ENCODE data around the gene TNFRSF21.

TNFRSF21 gene

DNA sequence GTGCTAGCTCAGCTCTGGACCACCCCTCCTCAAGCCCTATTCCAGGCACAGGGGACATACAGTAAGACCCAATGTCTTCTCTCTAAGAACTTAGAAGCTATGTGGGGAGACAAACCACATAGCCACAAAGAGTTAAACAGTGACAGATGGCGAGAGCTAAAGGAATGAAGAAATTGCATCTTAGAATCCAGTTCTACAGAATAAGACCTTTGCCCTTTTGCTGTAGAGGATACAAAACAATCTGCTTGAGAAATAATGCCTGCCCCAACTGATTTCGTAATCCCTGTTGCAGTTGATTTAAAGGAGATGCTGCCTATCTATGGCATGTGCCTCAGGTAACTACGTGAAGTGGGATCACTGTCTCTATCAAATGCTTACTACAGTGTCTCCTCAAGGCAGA, 31.2 kb downstream of the TNFRSF21 start:
- Histone ChIP-seq H3K9me2 (replicated peaks; ENCODE audit: insufficient read depth, low read length) (no peaks in the 10 kb centered on the region), H3K4me3 (ENCODE audit: low read length) (no peak overlapping the region), H3K36me3 (replicated peaks; ENCODE audit: insufficient read depth, low read length) (no peaks in the 10 kb centered on the region), H3K79me2 (ENCODE audit: low read length) (no peaks in the 10 kb centered on the region), H3K9ac (ENCODE audit: low read length) (no peak overlapping the region), H3K4me2 (ENCODE audit: low read depth, low read length) (no peak overlapping the region), H3K27ac (ENCODE audit: low read length) (no peak overlapping the region), H2AFZ (ENCODE audit: low read length) (no peak overlapping the region), H4K20me1 (ENCODE audit: insufficient read depth, low read length) (no peaks in the 10 kb centered on the region), H3K27me3 (replicated peaks; ENCODE audit: insufficient read depth, low read length) (no peaks in the 10 kb centered on the region), H3K4me1 (ENCODE audit: low read length) (no peaks in the 10 kb centered on the region), H3F3A (ENCODE audit: insufficient read depth, low read length) (no peaks in the 10 kb centered on the region), H3K9me3 (replicated peaks; ENCODE audit: insufficient read depth, low read length) (no peaks in the 10 kb centered on the region)
- TF ChIP-seq EZH2 (optimal IDR thresholded peaks at IDR 0.05; ENCODE audit: low read depth, low read length) (no peak), EZH2phosphoT487 (IDR thresholded peaks at IDR 0.05; ENCODE audit: low read length) (no peak)
- TF ChIP-seq, protein P1, sequence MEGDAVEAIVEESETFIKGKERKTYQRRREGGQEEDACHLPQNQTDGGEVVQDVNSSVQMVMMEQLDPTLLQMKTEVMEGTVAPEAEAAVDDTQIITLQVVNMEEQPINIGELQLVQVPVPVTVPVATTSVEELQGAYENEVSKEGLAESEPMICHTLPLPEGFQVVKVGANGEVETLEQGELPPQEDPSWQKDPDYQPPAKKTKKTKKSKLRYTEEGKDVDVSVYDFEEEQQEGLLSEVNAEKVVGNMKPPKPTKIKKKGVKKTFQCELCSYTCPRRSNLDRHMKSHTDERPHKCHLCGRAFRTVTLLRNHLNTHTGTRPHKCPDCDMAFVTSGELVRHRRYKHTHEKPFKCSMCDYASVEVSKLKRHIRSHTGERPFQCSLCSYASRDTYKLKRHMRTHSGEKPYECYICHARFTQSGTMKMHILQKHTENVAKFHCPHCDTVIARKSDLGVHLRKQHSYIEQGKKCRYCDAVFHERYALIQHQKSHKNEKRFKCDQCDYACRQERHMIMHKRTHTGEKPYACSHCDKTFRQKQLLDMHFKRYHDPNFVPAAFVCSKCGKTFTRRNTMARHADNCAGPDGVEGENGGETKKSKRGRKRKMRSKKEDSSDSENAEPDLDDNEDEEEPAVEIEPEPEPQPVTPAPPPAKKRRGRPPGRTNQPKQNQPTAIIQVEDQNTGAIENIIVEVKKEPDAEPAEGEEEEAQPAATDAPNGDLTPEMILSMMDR (IDR thresholded peaks at IDR 0.05; ENCODE audit: low read length) = no peak
- no peak for DNase-seq

DNA sequence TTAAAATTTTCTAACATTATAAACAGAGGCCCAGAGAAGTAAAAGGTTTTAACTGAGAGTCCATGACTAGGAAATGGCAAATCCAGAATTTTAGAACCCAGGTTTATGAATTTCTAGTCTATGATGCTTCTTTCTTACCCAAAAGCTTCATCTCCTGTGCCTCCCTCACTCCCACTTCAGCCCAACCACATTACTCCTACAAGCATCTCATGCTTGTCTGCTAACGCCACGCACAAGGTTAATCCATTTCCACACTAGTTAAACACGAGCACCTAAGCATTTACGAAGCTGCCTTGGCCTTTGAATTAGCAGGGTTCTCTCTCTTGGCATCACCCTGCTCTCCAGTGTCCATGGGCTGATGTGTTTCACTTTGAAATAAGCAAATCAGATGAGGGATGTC, 32.0 kb downstream of the TNFRSF21 start:
- H3K4me1 ChIP-seq (ENCODE audit: low read length) = no peaks in the 10 kb centered on the region
- H3K9me2 ChIP-seq (replicated peaks; ENCODE audit: insufficient read depth, low read length) = no peaks in the 10 kb centered on the region
- no peaks in the 10 kb centered on the region for H4K20me1 ChIP-seq (ENCODE audit: insufficient read depth, low read length)
- DNase-seq = no peak
- no peaks in the 10 kb centered on the region for H3K9me3 ChIP-seq (replicated peaks; ENCODE audit: insufficient read depth, low read length)
- no peak overlapping the region for H2AFZ ChIP-seq (ENCODE audit: low read length)
- H3K4me3 ChIP-seq (ENCODE audit: low read length) = no peak overlapping the region
- no peaks in the 10 kb centered on the region for H3K79me2 ChIP-seq (ENCODE audit: low read length)
- no peak for TF ChIP-seq EZH2phosphoT487 (IDR thresholded peaks at IDR 0.05; ENCODE audit: low read length)
- TF ChIP-seq, protein P1 (IDR thresholded peaks at IDR 0.05; ENCODE audit: low read length) = no peak
- TF ChIP-seq EZH2 (optimal IDR thresholded peaks at IDR 0.05; ENCODE audit: low read depth, low read length) = no peak
- no peak overlapping the region for H3K27ac ChIP-seq (ENCODE audit: low read length)
- H3K9ac ChIP-seq (ENCODE audit: low read length) = no peak overlapping the region
- H3F3A ChIP-seq (ENCODE audit: insufficient read depth, low read length) = no peaks in the 10 kb centered on the region
- no peaks in the 10 kb centered on the region for H3K36me3 ChIP-seq (replicated peaks; ENCODE audit: insufficient read depth, low read length)
- H3K4me2 ChIP-seq (ENCODE audit: low read depth, low read length) = no peak overlapping the region
- H3K27me3 ChIP-seq (replicated peaks; ENCODE audit: insufficient read depth, low read length) = no peaks in the 10 kb centered on the region

DNA sequence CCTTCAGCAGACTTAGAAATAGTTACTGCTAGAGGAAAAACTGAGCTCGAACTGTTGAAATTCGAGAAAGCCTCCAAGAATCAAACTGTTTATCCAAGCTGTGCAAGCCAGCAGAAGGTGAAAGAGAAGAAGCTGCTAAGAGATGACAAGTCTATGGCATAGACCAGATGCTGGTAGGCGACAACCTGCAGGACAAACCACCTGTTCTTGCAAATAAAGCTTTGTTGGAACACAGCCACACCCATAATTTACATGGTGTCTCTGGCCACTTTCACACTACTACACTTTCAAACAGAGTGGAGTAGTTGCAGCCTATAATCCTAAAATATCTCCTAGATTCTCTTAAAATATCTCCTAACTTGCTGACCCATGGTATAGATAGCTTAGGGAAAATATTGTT, 33.3 kb downstream of the TNFRSF21 start:
- Histone ChIP-seq H3K9ac (ENCODE audit: low read length) (no peak overlapping the region), H4K20me1 (ENCODE audit: insufficient read depth, low read length) (no peaks in the 10 kb centered on the region), H3K4me3 (ENCODE audit: low read length) (no peak overlapping the region), H3F3A (ENCODE audit: insufficient read depth, low read length) (no peaks in the 10 kb centered on the region), H3K9me3 (replicated peaks; ENCODE audit: insufficient read depth, low read length) (no peaks in the 10 kb centered on the region), H3K36me3 (replicated peaks; ENCODE audit: insufficient read depth, low read length) (no peaks in the 10 kb centered on the region), H3K27me3 (replicated peaks; ENCODE audit: insufficient read depth, low read length) (no peaks in the 10 kb centered on the region), H3K9me2 (replicated peaks; ENCODE audit: insufficient read depth, low read length) (no peaks in the 10 kb centered on the region), H2AFZ (ENCODE audit: low read length) (no peak overlapping the region), H3K4me1 (ENCODE audit: low read length) (no peaks in the 10 kb centered on the region), H3K79me2 (ENCODE audit: low read length) (no peaks in the 10 kb centered on the region), H3K4me2 (ENCODE audit: low read depth, low read length) (no peak overlapping the region), H3K27ac (ENCODE audit: low read length) (no peak overlapping the region)
- DNase-seq = no peak
- TF ChIP-seq EZH2phosphoT487 (IDR thresholded peaks at IDR 0.05; ENCODE audit: low read length) (no peak), EZH2 (optimal IDR thresholded peaks at IDR 0.05; ENCODE audit: low read depth, low read length) (no peak)
- TF ChIP-seq, protein P1 (IDR thresholded peaks at IDR 0.05; ENCODE audit: low read length) = no peak
